Measurements from ENCODE around the gene NPBWR2. TPM values are rescaled to one million over a fixed set of nuclear protein-coding genes. Genes with fewer than 3 reads are reported as not detected.
A peak's percentile ranks its signal among the peaks of the same experiment; 100 is the strongest.

NPBWR2 gene
- total RNA-seq, 1 experiment from 2014 or later: not detected

DNA sequence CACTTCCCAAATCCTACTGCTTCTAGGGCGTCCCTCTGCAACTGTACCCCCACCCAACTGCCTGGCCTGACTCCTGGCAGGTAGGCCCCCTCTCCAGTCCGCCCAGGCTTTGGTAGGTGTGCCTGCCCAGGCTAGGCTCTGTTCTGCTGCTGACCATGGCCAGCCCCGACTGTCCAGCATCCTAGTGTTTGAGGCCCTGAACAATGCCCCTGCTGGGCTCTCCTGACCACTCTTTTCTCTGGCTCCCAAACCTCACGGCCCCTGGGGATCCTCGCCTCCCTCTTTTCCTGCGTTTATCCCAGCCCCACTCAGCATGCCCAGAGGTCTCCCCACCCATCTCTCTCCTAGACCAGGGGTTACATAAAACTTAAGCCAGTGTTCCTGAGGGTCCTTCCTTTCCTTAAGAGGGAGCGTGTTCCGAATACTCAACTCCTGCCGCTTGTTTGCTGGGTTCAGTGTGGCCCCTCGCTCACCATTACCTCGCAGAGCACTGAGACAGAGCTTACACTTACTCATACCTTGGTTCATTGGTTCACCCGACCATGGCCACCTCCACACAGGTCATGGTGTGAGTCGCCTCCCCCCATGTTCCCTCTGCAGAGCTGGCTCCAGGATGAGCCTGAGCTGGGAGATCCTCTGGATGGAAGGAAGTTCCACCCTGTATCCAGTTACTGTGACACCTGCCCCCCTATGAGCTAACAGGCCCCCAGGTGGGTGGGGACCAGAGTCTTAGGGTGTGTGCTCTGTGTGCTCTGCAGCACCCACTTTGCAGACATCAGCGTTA lies 35.8 kb upstream of the NPBWR2 start:
- no peaks in the 10 kb centered on the region; the same call in 1 of the 2 replicates for H3K27me3 Mint-ChIP-seq (ENCODE audit: low read depth)
- peak; percentile 6 for DNase-seq (ENCODE audit: low spot score)
- peaks cover 25% of the 10 kb centered on the region for H3K9me3 Mint-ChIP-seq
- TF ChIP-seq, protein P1, sequence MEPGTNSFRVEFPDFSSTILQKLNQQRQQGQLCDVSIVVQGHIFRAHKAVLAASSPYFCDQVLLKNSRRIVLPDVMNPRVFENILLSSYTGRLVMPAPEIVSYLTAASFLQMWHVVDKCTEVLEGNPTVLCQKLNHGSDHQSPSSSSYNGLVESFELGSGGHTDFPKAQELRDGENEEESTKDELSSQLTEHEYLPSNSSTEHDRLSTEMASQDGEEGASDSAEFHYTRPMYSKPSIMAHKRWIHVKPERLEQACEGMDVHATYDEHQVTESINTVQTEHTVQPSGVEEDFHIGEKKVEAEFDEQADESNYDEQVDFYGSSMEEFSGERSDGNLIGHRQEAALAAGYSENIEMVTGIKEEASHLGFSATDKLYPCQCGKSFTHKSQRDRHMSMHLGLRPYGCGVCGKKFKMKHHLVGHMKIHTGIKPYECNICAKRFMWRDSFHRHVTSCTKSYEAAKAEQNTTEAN (CRISPR knock-in tag; IDR thresholded peaks at IDR 0.05): no peak
- TF ChIP-seq ZNF121 (CRISPR knock-in tag; IDR thresholded peaks at IDR 0.05): no peak
- no peak for TF ChIP-seq ZNF423 (CRISPR knock-in tag; IDR thresholded peaks at IDR 0.05)
- TF ChIP-seq, protein P2, sequence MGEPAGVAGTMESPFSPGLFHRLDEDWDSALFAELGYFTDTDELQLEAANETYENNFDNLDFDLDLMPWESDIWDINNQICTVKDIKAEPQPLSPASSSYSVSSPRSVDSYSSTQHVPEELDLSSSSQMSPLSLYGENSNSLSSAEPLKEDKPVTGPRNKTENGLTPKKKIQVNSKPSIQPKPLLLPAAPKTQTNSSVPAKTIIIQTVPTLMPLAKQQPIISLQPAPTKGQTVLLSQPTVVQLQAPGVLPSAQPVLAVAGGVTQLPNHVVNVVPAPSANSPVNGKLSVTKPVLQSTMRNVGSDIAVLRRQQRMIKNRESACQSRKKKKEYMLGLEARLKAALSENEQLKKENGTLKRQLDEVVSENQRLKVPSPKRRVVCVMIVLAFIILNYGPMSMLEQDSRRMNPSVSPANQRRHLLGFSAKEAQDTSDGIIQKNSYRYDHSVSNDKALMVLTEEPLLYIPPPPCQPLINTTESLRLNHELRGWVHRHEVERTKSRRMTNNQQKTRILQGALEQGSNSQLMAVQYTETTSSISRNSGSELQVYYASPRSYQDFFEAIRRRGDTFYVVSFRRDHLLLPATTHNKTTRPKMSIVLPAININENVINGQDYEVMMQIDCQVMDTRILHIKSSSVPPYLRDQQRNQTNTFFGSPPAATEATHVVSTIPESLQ (CRISPR knock-in tag; IDR thresholded peaks at IDR 0.05): no peak
- TF ChIP-seq, protein P3, sequence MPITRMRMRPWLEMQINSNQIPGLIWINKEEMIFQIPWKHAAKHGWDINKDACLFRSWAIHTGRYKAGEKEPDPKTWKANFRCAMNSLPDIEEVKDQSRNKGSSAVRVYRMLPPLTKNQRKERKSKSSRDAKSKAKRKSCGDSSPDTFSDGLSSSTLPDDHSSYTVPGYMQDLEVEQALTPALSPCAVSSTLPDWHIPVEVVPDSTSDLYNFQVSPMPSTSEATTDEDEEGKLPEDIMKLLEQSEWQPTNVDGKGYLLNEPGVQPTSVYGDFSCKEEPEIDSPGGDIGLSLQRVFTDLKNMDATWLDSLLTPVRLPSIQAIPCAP (CRISPR knock-in tag; IDR thresholded peaks at IDR 0.05): no peak
- TF ChIP-seq, protein P4, sequence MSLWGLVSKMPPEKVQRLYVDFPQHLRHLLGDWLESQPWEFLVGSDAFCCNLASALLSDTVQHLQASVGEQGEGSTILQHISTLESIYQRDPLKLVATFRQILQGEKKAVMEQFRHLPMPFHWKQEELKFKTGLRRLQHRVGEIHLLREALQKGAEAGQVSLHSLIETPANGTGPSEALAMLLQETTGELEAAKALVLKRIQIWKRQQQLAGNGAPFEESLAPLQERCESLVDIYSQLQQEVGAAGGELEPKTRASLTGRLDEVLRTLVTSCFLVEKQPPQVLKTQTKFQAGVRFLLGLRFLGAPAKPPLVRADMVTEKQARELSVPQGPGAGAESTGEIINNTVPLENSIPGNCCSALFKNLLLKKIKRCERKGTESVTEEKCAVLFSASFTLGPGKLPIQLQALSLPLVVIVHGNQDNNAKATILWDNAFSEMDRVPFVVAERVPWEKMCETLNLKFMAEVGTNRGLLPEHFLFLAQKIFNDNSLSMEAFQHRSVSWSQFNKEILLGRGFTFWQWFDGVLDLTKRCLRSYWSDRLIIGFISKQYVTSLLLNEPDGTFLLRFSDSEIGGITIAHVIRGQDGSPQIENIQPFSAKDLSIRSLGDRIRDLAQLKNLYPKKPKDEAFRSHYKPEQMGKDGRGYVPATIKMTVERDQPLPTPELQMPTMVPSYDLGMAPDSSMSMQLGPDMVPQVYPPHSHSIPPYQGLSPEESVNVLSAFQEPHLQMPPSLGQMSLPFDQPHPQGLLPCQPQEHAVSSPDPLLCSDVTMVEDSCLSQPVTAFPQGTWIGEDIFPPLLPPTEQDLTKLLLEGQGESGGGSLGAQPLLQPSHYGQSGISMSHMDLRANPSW (CRISPR knock-in tag; conservative IDR thresholded peaks at IDR 0.05; ENCODE audit: low read depth): no peak
- no peak for TF ChIP-seq PRRX2 (CRISPR knock-in tag; IDR thresholded peaks at IDR 0.05)
- TF ChIP-seq ZNF138 (CRISPR knock-in tag; conservative IDR thresholded peaks at IDR 0.05): no peak
- TF ChIP-seq RORB (CRISPR knock-in tag; IDR thresholded peaks at IDR 0.05): no peak
- TF ChIP-seq, protein P5, sequence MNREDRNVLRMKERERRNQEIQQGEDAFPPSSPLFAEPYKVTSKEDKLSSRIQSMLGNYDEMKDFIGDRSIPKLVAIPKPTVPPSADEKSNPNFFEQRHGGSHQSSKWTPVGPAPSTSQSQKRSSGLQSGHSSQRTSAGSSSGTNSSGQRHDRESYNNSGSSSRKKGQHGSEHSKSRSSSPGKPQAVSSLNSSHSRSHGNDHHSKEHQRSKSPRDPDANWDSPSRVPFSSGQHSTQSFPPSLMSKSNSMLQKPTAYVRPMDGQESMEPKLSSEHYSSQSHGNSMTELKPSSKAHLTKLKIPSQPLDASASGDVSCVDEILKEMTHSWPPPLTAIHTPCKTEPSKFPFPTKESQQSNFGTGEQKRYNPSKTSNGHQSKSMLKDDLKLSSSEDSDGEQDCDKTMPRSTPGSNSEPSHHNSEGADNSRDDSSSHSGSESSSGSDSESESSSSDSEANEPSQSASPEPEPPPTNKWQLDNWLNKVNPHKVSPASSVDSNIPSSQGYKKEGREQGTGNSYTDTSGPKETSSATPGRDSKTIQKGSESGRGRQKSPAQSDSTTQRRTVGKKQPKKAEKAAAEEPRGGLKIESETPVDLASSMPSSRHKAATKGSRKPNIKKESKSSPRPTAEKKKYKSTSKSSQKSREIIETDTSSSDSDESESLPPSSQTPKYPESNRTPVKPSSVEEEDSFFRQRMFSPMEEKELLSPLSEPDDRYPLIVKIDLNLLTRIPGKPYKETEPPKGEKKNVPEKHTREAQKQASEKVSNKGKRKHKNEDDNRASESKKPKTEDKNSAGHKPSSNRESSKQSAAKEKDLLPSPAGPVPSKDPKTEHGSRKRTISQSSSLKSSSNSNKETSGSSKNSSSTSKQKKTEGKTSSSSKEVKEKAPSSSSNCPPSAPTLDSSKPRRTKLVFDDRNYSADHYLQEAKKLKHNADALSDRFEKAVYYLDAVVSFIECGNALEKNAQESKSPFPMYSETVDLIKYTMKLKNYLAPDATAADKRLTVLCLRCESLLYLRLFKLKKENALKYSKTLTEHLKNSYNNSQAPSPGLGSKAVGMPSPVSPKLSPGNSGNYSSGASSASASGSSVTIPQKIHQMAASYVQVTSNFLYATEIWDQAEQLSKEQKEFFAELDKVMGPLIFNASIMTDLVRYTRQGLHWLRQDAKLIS (CRISPR knock-in tag; IDR thresholded peaks at IDR 0.05; ENCODE audit: borderline replicate concordance): no peak
- no peak for TF ChIP-seq HMGXB4 (CRISPR knock-in tag; IDR thresholded peaks at IDR 0.05)
- TF ChIP-seq, protein P6, sequence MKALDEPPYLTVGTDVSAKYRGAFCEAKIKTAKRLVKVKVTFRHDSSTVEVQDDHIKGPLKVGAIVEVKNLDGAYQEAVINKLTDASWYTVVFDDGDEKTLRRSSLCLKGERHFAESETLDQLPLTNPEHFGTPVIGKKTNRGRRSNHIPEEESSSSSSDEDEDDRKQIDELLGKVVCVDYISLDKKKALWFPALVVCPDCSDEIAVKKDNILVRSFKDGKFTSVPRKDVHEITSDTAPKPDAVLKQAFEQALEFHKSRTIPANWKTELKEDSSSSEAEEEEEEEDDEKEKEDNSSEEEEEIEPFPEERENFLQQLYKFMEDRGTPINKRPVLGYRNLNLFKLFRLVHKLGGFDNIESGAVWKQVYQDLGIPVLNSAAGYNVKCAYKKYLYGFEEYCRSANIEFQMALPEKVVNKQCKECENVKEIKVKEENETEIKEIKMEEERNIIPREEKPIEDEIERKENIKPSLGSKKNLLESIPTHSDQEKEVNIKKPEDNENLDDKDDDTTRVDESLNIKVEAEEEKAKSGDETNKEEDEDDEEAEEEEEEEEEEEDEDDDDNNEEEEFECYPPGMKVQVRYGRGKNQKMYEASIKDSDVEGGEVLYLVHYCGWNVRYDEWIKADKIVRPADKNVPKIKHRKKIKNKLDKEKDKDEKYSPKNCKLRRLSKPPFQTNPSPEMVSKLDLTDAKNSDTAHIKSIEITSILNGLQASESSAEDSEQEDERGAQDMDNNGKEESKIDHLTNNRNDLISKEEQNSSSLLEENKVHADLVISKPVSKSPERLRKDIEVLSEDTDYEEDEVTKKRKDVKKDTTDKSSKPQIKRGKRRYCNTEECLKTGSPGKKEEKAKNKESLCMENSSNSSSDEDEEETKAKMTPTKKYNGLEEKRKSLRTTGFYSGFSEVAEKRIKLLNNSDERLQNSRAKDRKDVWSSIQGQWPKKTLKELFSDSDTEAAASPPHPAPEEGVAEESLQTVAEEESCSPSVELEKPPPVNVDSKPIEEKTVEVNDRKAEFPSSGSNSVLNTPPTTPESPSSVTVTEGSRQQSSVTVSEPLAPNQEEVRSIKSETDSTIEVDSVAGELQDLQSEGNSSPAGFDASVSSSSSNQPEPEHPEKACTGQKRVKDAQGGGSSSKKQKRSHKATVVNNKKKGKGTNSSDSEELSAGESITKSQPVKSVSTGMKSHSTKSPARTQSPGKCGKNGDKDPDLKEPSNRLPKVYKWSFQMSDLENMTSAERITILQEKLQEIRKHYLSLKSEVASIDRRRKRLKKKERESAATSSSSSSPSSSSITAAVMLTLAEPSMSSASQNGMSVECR (CRISPR knock-in tag; IDR thresholded peaks at IDR 0.05; ENCODE audit: borderline replicate concordance): no peak
- H3K4me1 Mint-ChIP-seq: 0 out of 2 replicates have a peak, but pooled peaks cover 5% of the 10 kb centered on the region
- no peak overlapping the region for H3K4me3 Mint-ChIP-seq
- peaks cover 21% of the 10 kb centered on the region for H3K36me3 Mint-ChIP-seq
- POLR2A ChIA-PET: no interaction called here
- CTCF ChIA-PET: interaction anchor here (0.5 to 1.3 kb wide), 4 partner anchors 14 to 105 kb away, joined by 3 to 4 read pairs (median 4); no protein-coding TSS in a partner anchor
- H3K27ac Mint-ChIP-seq: 0 out of 2 replicates have a peak overlapping the region, but pooled peaks have one; percentile 53
- ATAC-seq: no peak

Data from WTC11 (cell line).